MM.1S (cell line): ENCODE data around the gene TMEM51.

Experiments
- CTCF ChIP-seq: fragments of 300-600 bp; sonication (generic); IDR thresholded peaks from 2 replicates; pipeline ENCODE4 v1.5.1; 2016; ENCODE audit warnings: antibody characterized with exemption, low read length, mixed read lengths
- EZH2 ChIP-seq: fragments of 300-600 bp; sonication (generic); optimal IDR thresholded peaks from 2 replicates; pipeline ENCODE3; 2017; ENCODE audit warnings: low read depth, mild to moderate bottlenecking, antibody characterized with exemption, low read length, mixed read lengths

GRCh38 chr1:15130607-15131006, 22.9 kb upstream of the TMEM51 start:
- TF ChIP-seq CTCF (no peak), EZH2 (no peak)
